Measurements from ENCODE around the gene ZNRD2.

GRCh38 chr11:65583589-65583988 is 13.3 kb downstream of the ZNRD2 start:
- TF ChIP-seq EZH2 (IDR thresholded peaks at IDR 0.05) (no peak), POLR2AphosphoS5 (IDR thresholded peaks at IDR 0.05; ENCODE audit: borderline replicate concordance, low read depth, low read length) (no peak), FOXP2 (optimal IDR thresholded peaks at IDR 0.05; ENCODE audit: control extremely low read depth, extremely low read length, insufficient read depth) (no peak)
